ENCODE data around the gene ICOS.
"Not testable (repeated sequence)": the region's sequence is repeated elsewhere in the genome, so short reads cannot be mapped to it uniquely, and the experiment has no call there.

Gene ICOS

DNA sequence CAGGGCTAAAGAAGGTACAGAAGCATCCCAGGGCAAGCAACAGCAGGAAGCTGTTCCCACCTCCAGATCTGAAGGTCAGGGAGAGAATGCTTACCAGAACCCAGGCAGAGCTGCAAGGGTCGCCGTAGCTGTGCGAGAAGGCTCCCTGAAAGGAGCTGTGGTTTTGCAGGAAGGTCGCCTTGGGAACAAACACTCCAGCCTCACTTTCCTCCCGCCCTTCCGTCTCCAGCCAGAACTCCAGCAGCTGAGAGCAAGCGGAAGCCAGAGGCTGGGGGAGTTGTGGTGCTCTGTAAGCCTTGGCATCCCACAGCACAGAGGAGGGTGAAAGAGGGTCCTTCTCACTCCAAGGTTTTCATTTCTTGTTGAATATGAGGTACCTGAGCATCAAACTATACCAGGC lies 18.3 kb upstream of the ICOS start:
- no peak for DNase-seq (ENCODE audit: low read depth)

DNA sequence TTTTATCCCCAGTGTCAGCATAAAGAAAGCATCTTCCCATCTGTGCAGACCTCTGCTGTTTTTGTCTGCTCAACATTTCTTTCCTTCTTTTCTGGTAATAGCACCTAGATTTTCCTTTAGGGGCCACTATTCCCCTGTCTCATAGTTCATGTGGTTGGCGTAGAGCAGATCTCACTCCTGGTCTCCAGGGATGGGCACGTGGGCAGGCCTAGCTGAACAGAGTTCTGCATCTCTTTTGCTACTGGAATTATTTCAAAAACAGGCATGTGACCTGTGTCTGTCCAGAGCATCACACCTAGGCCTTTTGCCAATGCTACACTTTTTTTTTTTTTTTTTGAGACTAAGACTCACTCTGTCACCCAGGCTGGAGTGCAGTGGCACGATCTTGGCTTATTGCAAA lies 17.7 kb upstream of the ICOS start:
- no peak for DNase-seq (ENCODE audit: low read depth)

DNA sequence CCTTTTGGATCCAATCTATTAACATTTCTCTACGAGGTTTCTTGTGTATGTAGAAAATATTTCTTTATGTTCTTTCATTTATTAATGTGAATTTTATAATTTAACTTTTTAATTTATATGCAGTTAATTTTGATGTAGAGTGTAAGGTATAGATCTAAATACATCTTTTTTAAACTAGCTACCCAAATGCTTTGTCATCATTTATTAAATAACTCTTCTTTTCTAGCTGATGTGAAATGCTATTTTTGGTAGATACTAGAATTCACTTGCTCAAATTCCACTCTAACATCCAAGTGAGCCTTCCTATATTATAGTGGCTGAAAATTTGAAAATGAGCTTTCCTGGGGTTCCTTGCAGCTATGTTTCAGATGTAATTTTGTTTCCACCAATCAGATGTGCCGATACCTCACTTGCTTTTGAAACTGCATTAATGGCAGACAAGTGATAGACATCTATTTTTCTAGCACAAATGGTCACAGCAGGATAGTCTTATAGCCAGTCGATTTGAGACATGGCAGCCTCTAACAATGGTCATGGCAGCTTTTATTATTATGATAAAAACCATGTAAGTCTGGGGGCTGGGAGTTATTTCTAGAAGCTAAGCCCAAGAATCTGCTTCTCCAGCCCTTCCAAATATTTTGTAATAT lies 10.9 kb upstream of the ICOS start:
- DNase-seq (ENCODE audit: low read depth) = no peak

DNA sequence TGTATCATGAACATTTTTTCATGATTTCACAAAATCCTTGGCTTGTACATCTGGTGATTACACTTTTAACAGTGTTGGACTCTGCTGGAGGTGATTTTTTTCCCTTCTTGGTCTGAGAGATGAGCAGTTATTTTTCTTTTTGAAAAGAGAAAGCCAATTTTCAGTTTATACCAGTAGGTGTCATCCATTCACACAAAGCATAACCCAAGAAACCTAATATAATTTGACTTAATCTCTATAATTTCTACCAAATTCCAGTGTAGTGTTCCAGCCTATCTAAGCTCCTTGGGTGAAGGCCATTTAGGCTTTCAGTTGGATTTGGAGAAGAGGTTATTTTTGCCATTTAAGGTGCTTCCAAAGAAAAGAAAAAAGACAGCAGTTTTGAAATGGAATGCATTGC lies 7.7 kb upstream of the ICOS start:
- DNase-seq (ENCODE audit: low read depth) = no peak

DNA sequence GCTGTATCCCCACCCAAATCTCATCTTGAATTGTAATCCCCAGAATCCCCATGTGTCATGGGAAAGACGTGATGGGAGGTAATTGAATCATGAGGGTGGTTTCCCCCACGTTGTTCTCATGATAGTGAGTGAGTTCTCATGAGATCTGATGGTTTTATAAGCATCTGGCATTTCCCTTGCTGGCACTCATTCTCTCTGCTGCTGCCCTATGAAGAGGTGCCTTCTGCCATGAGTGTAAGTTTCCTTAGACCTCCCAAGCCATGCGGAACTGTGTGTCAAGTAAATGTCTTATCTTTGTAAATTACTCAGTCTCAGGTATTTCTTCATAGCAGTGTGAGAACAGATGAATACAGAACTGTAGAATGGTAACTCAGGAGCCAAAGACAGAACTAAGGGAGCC lies 5.3 kb upstream of the ICOS start:
- not testable (repeated sequence) for DNase-seq (ENCODE audit: low read depth)

DNA sequence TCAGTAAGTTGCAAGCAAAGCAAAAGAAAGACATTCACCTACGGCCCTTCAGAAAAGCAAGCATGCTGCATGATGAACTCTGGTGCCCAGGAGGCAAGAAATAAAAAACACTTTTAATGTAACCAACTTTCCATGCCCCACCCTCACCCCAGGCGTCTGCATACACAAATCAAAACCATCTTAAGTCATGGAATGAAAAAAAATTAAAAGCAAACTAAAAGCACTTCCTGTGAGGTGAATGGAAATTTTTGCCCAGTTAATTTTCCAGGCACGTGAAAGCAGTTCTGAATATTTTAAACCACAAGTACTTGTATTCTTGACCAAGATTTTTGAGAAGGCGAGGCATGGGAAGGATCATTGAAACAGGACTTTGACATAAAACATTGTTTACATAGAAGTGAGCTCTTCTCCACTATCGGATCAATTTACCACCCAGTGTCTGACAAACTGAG lies 2.5 kb upstream of the ICOS start:
- DNase-seq (ENCODE audit: low read depth) = no peak

DNA sequence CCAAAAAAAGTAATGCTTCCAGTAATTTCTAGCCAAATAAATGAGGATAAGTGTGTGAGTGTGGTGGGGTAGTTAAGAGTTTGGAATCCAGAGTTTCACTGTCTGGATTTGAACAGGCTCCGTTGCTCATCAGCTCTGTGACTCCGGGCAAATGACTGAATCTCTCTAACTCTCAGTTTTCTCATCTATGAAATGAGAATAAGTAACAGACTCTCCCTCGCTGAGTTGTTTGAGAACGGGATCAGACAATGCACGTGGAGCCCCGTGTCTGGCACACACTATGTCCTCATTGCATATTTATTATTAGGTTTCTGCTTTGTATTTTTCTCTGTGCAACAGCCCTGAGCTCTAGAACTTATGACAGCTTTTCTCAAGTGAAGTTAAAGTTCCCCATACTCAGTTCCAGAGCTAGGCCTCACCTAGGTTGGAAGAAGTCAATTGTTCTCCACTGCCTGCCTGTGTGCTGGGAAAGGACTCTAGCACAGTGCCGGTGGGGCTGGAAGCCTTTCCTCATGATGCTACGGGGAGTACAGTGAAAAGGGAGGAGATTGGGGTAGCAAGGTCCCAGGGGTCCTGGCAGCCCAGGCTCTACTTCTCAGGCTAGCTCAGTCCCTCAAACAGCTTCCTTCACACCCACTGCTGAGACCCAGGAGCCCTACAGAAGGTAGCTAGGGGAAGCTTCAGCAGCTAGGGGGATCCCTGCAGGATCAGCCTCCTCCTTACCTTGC lies 1.7 kb upstream of the ICOS start:
- no peak for DNase-seq (ENCODE audit: low read depth)

DNA sequence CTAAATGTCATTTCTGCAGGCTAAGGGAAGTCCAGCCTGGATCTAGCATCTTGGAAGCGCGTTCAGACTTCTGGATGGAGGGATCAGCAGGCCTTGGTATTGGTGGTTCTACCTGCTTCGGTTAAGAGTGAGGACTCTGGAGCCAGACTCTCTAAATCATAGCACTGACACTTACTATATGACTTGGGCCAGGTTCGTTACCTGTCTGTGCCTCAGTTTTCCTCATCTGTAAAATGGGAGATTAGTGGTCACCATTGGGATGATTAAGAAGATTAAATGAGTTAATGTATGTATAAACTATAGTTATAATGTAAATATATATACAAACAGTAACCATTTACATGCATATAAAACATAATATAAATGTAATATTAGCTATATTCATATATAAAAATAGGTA lies 995 bp upstream of the ICOS start:
- DNase-seq (ENCODE audit: low read depth) = no peak

DNA sequence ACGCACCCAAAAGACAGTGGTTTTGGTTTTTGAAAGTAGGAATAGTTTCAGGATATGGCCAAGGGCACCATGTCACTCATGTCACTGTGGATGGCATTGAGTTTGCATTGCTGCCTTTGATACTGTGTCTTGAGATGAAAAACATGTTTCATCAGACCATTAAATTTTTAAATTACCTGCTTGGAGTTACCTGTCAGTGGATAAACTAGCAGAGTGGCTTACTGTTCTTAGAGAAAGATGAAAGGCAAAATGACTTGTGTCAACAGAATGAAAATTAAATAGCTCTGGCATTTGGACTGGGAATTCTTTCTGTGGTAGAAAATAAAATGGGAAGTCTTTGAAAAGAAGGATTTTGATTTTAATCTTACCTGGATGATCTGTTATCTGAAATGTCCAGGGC lies 386 bp downstream of the ICOS start:
- DNase-seq (ENCODE audit: low read depth) = no peak

DNA sequence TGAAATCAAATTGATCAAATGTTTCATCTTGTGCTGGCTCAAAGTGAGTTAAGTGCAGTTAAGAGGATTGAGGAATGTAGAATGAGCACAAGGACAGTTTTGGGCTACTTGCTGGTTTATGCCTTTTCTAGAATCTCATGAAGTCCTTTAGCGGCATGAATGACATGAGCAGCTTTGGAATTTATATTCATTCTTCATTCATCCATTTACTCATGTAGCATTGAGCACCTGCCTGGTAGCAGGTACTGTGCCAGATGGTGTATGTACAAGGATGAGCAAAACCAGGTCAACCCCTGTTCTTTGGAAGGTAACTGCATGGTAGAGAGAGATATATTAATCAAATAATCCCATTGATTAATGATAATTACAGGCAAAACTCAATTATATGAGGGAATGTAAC lies 1.2 kb downstream of the ICOS start:
- no peak for DNase-seq (ENCODE audit: low read depth)

DNA sequence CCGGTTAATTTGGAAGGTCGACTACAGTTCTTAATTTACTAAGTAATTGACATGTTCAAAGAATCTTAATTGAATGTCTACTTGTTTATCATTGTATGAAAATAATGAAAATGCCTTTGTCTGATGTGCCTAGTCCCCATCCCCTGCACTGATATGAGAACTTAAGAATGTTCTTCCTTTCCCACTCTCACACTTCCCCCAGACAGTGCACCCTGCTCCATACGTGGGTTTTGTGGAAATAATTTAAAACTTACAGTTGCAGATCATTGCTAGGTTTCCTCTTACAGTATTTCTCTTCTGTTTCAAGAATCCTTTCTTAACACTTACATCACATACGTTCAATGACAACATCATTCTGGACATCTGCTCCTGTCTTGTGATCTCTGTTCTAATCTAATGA lies 3.5 kb downstream of the ICOS start:
- DNase-seq (ENCODE audit: low read depth) = no peak

DNA sequence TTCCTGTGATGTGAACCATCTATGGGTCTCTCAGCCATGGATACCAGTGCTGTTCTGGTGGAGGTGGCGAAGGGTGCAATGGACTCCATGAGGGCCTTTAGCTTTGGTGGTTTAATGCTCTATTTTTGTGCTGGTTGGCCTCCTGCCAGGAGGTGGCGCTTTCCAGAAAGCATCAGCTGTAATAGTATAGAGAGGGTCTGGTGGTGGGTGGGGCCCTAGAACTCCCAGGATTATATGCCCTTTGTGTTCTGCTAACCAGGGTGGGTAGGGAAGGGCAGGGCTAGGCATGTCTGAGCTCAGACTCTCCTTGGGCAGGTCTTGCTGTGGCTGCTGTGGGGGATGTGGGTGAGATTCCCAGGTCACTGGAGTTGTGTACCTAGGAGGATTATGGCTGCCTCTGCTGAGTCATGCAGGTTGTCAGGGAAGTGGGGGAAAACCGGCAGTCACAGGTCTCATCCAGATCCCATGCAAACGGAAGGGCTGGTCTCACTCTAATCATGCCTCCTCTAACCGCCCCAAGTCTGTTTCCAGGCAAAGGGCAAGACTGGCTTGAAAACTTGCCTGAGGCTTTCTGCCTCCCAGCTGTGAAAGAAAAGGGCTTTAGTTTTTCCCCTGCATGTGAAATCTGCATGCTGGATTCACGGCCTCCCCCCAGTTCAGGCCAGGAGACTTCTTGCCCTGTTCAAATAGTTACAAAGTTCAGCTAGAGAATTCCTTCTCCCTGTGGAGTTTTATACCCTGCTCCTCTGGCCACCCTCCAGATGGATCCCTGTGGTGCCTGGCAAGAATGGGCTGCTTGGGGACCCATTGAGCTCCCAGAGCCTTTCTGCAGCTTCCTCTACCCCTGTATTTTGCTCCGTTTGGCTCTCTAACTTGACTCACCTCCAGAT lies 7.2 kb downstream of the ICOS start:
- not testable (repeated sequence) for DNase-seq (ENCODE audit: low read depth)

DNA sequence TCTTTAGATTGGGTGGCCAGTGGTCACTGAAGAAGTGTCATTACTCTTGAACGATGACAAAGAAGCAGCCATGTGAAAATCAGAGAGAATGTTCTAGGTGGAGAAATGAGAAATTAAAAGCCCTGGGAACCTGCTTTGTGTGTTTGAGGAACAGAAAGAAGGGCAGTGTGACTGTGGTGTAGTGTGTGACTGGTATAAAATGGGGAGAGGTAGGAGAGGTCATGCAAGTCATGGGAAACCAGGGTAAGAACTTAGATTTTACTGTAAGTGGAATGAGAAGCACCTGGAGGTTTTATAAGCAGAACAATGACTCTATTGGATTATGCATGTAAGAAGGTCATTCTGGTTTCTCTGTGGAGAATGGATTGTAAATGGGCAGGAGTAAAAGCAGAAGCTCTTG lies 12.2 kb downstream of the ICOS start:
- no peak for DNase-seq (ENCODE audit: low read depth)

DNA sequence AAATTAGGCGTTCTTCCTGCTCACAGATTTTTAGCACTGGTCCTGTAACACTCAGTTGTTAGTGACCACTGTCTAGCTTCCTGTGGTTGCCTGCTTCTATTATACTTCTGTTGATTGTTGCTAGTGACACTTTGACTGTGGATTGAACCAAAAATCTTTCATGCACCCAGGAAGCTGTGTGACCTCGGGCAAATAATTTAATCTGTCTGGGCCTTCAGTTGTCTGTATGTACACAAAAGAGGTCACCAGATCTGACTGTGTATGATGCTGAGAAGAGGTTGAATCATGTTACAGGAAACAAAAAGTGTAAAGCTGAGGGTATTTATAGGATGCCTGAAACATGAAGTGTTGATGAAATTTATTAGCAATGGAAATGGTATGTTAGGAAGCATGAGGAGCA lies 12.7 kb downstream of the ICOS start:
- DNase-seq (ENCODE audit: low read depth) = no peak

DNA sequence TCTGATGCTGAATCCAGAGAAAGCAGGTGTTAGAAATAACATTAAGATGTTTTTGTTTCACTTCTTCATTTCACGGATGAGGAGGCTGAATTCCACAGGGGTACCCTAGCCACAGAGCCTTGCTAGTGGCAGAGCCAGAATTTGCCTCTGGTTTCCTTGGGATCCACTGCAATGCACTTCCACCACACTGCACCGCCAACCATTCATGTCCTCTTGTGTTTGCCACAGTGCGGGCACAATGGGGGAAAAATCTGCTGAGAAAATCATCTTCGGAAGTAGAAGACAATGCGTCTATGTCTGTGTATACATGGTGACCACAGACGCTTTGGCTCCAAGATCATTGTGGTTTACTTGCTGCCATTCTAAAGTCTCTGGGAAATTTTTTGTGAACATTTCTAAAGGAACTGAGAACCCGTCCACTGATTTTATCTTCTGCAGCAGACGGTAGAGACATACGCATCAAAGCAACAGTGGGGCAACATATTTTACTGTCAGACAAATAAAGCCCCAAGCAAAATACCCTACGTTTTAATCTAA lies 14.9 kb downstream of the ICOS start:
- no peak for DNase-seq (ENCODE audit: low read depth)

DNA sequence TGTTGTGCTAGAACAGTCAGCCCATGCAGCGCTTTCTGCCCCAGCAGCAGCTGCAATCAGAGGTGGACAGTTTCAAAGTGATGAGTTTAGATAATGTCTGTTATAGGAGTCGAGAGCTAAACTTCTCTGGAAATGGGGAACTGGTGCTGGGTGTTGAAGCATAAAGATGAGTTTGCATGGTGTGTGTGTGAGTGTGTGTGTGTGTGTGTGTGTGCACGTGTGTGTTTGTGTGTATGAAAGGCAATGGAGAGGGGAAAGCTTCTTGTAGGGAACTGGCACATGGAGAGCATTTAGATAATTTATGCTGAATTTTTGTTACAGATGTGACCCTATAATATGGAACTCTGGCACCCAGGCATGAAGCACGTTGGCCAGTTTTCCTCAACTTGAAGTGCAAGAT lies 22.7 kb downstream of the ICOS start:
- no peak for DNase-seq (ENCODE audit: low read depth)

DNA sequence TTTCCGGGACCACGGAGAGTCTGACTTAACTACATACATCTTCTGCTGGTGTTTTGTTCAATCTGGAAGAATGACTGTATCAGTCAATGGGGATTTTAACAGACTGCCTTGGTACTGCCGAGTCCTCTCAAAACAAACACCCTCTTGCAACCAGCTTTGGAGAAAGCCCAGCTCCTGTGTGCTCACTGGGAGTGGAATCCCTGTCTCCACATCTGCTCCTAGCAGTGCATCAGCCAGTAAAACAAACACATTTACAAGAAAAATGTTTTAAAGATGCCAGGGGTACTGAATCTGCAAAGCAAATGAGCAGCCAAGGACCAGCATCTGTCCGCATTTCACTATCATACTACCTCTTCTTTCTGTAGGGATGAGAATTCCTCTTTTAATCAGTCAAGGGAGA lies 23.1 kb downstream of the ICOS start:
- no peak for DNase-seq (ENCODE audit: low read depth)

DNA sequence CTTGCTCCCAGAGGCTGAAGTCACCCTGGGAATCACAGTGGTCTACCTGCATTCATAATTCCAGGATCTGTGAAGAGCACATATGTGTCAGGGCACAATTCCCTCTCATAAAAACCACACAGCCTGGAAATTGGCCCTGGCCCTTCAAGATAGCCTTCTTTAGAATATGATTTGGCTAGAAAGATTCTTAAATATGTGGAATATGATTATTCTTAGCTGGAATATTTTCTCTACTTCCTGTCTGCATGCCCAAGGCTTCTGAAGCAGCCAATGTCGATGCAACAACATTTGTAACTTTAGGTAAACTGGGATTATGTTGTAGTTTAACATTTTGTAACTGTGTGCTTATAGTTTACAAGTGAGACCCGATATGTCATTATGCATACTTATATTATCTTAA lies 24.2 kb downstream of the ICOS start:
- no peak for DNase-seq (ENCODE audit: low read depth)

DNA sequence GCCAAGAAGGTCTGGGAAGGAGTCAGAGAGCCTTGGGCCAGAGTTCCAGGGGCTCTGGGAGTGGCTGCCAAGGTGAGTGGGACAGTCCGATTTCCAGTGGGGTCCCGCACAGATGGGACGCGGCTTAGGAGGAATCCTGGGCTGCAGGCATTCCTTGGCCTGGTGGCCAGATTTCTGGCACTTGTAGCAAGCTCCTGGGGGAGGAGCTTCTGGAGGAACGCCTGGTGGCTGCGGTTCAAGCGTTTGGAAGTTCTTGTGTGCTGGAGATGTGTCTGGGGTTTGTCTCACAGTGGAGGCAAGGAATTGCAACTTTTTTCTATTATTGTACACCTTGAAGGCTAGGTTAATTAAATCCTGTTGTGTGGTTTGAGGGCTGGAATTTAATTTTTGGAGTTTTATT lies 28.6 kb downstream of the ICOS start:
- not testable (repeated sequence) for DNase-seq (ENCODE audit: low read depth)

DNA sequence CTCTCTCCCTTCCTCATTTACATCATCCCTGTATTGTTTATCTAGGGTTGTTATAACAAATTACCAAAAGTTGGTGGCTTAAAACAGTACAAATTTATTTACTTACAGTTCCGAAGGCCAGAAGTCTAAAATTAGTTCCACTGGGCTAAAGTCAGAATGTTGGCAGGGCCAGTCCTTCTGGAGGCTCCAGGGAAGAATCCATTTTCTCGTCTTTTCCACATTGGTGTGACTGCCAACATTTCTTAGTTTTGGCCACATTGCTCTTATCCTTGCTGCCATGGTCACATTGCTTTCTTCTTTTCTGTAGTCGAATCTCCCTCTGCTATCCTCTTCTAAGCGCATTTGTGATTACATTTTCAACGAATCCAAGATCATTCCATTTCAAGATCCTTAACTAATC lies 34.7 kb downstream of the ICOS start:
- no peak for DNase-seq (ENCODE audit: low read depth)

DNA sequence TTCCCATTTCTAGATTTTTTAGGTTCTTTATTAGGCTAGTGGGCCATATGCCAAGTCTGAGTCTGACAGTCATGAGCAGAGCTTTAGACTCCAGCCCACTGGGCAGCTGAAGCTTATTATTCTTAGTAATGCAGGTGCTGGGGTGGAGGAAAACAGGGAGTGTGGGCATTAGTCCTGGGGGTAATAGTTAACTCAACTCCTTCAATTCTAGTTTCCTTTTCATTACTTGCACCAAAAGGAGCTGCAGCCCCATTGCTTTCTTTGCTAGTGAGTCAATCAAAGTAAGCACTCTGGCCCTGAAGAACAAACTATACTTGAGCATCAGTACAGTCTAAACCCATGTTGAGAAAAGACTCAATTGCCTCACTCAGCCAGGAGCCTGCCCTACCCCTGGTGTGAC lies 35.5 kb downstream of the ICOS start:
- no peak for DNase-seq (ENCODE audit: low read depth)

DNA sequence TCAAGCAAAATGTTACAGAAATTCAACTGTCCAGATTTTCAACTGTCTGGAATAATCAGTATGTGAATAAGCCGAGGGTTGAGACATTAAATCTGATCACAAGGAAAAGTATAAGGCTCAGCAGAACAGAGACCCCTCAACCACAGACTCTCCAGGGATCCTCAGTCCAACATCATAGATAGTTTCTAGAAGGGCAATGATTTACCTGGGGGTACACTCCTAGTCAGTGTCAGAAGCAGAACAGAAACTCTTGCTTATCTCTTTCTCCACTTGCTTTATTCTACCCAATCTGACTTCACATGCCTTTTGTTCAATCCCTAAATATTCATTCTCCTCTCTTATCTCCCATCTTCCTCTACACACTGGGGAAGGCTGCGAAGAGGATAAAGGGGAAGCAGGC lies 36.4 kb downstream of the ICOS start:
- no peak for DNase-seq (ENCODE audit: low read depth)

DNA sequence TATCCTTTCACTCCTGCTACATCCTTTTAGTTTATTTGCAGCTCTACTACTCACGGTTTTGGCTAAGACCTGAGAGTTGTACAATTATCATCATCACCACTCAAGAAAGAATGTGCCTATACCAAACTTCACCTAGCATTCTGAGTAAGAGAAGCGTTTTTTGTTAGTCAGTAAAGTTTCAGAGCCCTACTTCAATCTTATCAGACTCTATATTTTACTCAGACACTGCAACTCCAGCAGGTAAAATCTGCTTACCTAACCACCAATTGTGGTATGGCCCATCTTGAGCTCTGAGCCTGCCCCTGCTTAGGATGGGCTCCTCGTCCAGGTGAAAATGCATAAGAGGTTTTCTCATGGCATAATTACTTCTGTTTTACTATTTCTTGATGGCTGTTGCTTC lies 37.1 kb downstream of the ICOS start:
- no peak for DNase-seq (ENCODE audit: low read depth)

Measured in stimulated activated CD8-positive, alpha-beta memory T cell treated with anti-CD3 and anti-CD28 coated beads, Interleukin-4, amount 100 ng/mL, for 24 hours (primary cell).